Tibial artery (tissue), 4 donors: ENCODE data around the gene CWC27.

Experiments used
- DNase-seq, 2 donors: peaks; one replicate each; pipeline ENCODE4 v3.0.0-alpha.2; 2019
- H3K27ac ChIP-seq, 2 donors: fragments of 200-600 bp; sonication (generic) in 1 of 2; 1 replicate in 1 of 2; 2 replicates in 1 of 2; pipeline ENCODE4 v1.5.1; 2018 to 2019; ENCODE audit warnings: mild to moderate bottlenecking in 1 of 2
- H3K27me3 ChIP-seq, 2 donors: fragments of 200-600 bp; sonication (generic) in 1 of 2; one replicate each; pipeline versions ENCODE4 v1.5.1 to v1.6.0; 2016 to 2019
- H3K36me3 ChIP-seq, 3 donors: fragments of 200-600 bp; sonication (generic) in 2 of 3; one replicate each; pipeline ENCODE4 v1.5.1; 2016 to 2019; ENCODE audit warnings: mild to moderate bottlenecking in 2 of 3
- H3K4me1 ChIP-seq, 4 donors: fragments of 200-600 bp; sonication (generic) in 2 of 4; 1 replicate in 3 of 4; 2 replicates in 1 of 4; pipeline ENCODE4 v1.5.1; 2016 to 2019
- H3K4me3 ChIP-seq, 2 donors: fragments of 200-600 bp; sonication (generic) in 1 of 2; 1 replicate in 1 of 2; 2 replicates in 1 of 2; pipeline ENCODE4 v1.5.1; 2018 to 2019; ENCODE audit warnings: mild to moderate bottlenecking in 2 of 2
- H3K9me3 ChIP-seq, 3 donors: fragments of 200-600 bp; sonication (generic) in 1 of 3; one replicate each; pipeline ENCODE4 v1.5.1; 2016 to 2019
- CTCF ChIP-seq, 2 experiments: fragments of 200-600 bp in 1 of 2; fragments of 450-650 bp in 1 of 2; IDR thresholded peaks; one replicate each; pipeline ENCODE4 v1.5.1; 2017 to 2019; ENCODE audit warnings: antibody characterized with exemption in 2 of 2, mild to moderate bottlenecking in 1 of 2, moderate library complexity in 1 of 2
- intact Hi-C: fragments of 100-400 bp; cut with DNase I; formaldehyde crosslinking; loops from one replicate; pipeline ENCODE4 v1.15.0; 2023; ENCODE audit warnings: low total_unique reads

Gene CWC27

GRCh38 chr5:64759960-64760660 is 8.6 kb upstream of the CWC27 start:
- Histone ChIP-seq H3K36me3 (peaks cover 0 to 19% (median 0%) of the 10 kb centered on the region in 3 donors), H3K27me3 (no peaks in the 10 kb centered on the region), H3K27ac (no peak overlapping the region), H3K9me3 (no peaks in the 10 kb centered on the region), H3K4me3 (no peak overlapping the region), H3K4me1 (peaks cover 0 to 12% (median 6%) of the 10 kb centered on the region in 4 donors)
- no peak for TF ChIP-seq CTCF (IDR thresholded peaks at IDR 0.05)
- intact Hi-C loops, result no loop called here
- no peak for DNase-seq

DNA sequence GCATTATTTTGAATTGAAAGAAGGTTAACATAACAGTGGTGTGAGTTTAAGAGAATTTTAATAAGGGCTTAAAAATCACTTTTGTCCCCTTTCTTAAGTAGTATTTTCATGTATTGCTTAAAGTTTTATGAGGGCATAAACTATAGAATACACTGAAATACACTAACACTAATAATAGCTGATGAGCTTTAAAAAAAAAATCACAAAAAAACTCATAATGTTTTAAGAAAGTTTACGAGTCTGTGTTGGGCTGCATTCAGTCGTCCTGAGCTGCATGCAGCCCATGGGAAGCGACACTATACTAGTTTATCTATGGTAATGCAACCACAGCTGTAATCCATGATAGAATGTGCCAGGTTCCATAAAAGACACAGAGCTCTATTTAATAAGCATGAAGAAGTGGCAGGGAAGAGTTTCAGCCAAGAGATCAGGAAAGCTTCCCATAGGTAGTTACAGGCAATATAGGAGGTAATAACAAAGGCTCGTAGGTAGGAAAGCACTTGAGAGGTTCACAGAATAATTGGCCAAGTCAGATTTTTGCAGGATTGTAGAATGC is 4.7 kb upstream of the CWC27 start:
- Histone ChIP-seq H3K27me3 (no peaks in the 10 kb centered on the region), H3K27ac (no peak overlapping the region), H3K9me3 (no peaks in the 10 kb centered on the region), H3K4me1 (peaks cover 0 to 31% (median 21%) of the 10 kb centered on the region in 4 donors), H3K4me3 (no peak overlapping the region), H3K36me3 (peaks cover 0 to 19% (median 0%) of the 10 kb centered on the region in 3 donors)
- no peak for DNase-seq
- TF ChIP-seq CTCF (IDR thresholded peaks at IDR 0.05), result no peak
- intact Hi-C loops, result no loop called here

- Histone ChIP-seq H3K36me3 (peaks cover 0 to 19% (median 0%) of the 10 kb centered on the region in 3 donors), H3K4me3 (no peak overlapping the region), H3K27ac (no peak overlapping the region), H3K4me1 (peaks cover 0 to 41% (median 34%) of the 10 kb centered on the region in 4 donors), H3K9me3 (no peaks in the 10 kb centered on the region), H3K27me3 (no peaks in the 10 kb centered on the region)
- DNase-seq, result no peak
- intact Hi-C loops, result no loop called here
- no peak for TF ChIP-seq CTCF (IDR thresholded peaks at IDR 0.05)
These were observed 2.8 kb upstream of the CWC27 start for GRCh38 chr5:64765804-64766504.

DNA sequence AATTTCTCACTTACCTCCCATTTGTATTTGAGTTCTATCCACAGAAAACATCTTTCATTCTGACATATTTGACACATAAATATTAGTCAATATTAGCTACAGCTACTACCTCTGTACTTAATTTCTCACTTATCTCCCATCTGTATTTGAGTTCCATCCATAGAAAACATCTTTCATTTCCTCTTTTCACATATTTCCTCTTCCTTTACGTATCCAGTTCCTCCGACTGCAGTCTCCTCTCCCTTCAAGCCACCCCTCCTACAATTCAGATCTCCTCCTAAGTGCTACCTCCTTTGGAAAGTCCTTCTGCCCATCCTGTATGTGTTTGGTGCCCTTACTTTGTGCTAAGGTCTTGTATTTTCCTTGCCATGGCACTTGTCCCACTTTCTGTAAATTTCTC is 1.8 kb upstream of the CWC27 start:
- H3K27ac ChIP-seq, result no peak overlapping the region
- no peak for TF ChIP-seq CTCF (IDR thresholded peaks at IDR 0.05)

DNA sequence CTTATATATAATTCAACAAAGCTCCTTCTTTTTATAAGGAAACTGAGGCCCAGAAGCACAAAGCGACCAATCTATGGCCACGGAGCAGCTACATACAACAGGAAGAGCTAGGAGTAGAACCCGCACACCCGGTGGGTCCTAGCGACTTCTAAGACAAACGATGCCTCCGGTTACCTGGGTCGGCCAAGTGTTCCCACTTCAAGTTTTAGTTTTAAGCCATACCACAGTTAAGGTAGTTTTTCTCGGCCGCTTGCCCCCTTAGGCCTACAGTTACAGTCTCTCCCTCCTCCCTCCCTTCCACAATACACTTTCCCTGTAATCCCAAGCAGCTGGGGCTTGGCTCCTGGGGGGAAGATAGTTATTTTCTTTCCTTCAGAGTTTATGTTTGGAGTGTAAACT is 772 bp upstream of the CWC27 start:
- peak overlapping the region; percentile 64 to 66 for H3K4me3 ChIP-seq
- intact Hi-C loops, result no loop called here
- peak overlapping the region; percentile 88 for H3K27ac ChIP-seq
- DNase-seq, result no peak
- H3K36me3 ChIP-seq, result peaks cover 0 to 15% (median 0%) of the 10 kb centered on the region in 3 donors
- no peak for TF ChIP-seq CTCF (IDR thresholded peaks at IDR 0.05)
- no peaks in the 10 kb centered on the region for H3K27me3 ChIP-seq
- peaks cover 0 to 44% (median 35%) of the 10 kb centered on the region in 4 donors for H3K4me1 ChIP-seq
- no peaks in the 10 kb centered on the region for H3K9me3 ChIP-seq

More for the DNA sequence above, 1.8 kb upstream of the CWC27 start:
- Histone ChIP-seq H3K27me3 (no peaks in the 10 kb centered on the region), H3K36me3 (peaks cover 0 to 19% (median 0%) of the 10 kb centered on the region in 3 donors), H3K4me3 (peak overlapping the region; percentile 64 to 66), H3K4me1 (peaks cover 0 to 44% (median 35%) of the 10 kb centered on the region in 4 donors), H3K9me3 (no peaks in the 10 kb centered on the region)
- intact Hi-C loops, result no loop called here
- DNase-seq, result no peak
